Activated CD4-positive, alpha-beta T cell treated with anti-CD3 and anti-CD28 coated beads, Interleukin-2, amount 50 U/mL, for 16 hours (primary cell): ENCODE measurements around the gene NKG7.
A peak's percentile ranks its signal among the peaks of the same experiment; 100 is the strongest.

Experiments used
- DNase-seq: peaks from one replicate; pipeline ENCODE4 v3.0.0-alpha.2; 2020

The NKG7 gene

DNA sequence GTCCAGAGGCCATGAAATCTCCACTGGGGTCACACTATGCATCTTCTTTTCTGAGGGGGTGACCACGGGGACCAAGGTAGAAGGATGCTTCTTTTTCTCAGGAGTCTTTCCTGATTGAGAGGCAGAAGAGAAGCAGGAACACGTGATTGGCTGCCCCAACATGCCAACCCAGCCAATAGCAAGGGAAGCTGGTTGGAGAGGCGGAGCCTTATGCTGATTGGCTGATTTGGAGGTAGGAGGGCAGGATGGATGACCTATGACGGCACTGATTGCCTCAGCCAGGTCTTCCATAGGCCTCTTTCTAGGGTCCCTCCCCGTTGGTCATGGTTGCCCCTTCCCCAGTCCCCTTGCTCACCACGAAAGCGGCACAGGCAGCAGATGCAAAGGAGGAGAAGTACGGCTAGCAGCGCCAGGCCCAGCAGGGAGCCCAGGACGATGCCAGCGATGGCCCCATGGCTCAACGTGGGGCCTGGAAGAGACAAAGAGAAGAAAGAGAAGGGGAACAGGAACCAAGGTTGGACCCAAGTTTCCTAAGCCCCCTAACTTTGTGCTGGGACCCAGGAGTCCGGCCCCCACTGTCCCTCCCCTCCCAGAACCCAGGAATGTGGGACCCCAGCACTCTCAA, 38.5 kb downstream of the NKG7 start:
- no peak for DNase-seq

DNA sequence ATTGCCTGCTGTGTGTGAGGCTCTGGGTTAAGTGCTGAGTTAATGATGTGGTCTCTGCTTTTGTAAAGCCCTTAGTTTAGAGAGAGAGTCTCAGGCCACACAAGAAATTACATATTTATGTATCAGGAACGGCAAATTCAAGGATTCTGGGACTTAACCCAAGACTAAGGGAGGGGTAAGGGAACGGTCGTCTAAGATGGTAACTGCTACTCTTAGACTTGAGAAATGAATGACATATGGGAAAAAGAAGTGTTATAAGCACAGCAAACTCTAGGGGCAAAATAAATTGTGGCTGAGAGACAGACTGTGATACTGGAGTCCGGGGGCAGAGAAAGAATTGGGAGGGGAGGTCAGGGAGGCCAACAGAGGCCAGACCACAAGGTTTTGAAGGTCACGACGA, 40.7 kb downstream of the NKG7 start:
- DNase-seq, result no peak

DNA sequence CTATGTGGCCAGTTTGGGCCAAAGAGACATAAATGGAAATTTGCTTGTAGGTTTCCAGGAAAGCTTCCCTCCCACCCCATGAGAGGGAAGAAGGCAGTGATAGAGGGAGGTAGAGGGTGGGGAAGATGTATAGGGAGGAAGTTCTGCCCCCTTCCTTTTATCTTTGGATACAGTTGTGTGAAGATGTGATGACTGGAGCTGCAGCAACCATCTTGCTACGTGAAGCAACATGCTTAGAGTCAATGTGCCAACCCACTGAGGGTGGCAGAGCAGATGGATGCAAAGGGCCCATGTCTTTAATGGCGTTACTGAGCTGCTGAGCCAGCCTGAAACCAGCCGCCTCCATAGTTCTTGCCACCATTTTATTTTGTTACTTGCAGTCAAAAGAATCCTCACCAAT, 41.3 kb downstream of the NKG7 start:
- DNase-seq, result no peak

DNA sequence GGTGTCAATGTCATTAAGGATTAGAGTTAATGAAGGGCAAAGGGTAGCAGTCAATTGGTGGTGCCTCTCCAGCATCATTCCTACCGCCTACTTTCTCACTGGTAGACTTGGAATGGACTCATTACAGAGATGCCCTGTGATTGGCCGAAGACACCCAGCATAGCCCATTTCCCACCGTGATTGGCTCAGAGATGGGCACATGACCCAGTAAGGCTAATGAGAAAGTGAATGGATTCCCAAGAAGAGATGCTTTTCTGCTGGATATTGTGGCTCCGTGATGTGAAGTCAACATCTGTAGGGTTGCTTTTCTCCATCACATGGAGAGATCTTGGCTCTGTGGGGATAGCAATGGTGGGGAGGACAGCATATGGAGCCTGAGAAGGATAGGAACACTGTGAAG, 42.1 kb downstream of the NKG7 start:
- DNase-seq, result no peak

DNA sequence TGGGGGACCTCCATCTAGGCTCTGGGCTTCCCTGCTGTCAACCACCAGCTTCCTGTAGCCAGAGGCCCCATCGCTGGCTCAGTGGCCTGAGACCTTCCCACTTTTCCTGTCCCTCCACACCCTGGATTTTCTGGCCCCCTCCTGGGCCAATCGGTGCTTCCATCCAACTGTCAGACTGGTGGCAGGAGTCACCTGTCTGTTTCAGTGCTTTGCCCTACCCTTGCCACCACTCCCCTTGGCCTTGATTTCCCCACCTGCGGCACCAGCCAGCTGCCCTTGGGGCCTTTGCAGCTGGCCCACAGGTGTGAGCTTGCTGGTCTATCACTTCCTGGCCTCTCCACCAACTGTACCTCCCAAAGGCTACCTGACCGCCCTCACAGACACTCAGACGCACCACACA, 43.0 kb downstream of the NKG7 start:
- DNase-seq, result no peak

DNA sequence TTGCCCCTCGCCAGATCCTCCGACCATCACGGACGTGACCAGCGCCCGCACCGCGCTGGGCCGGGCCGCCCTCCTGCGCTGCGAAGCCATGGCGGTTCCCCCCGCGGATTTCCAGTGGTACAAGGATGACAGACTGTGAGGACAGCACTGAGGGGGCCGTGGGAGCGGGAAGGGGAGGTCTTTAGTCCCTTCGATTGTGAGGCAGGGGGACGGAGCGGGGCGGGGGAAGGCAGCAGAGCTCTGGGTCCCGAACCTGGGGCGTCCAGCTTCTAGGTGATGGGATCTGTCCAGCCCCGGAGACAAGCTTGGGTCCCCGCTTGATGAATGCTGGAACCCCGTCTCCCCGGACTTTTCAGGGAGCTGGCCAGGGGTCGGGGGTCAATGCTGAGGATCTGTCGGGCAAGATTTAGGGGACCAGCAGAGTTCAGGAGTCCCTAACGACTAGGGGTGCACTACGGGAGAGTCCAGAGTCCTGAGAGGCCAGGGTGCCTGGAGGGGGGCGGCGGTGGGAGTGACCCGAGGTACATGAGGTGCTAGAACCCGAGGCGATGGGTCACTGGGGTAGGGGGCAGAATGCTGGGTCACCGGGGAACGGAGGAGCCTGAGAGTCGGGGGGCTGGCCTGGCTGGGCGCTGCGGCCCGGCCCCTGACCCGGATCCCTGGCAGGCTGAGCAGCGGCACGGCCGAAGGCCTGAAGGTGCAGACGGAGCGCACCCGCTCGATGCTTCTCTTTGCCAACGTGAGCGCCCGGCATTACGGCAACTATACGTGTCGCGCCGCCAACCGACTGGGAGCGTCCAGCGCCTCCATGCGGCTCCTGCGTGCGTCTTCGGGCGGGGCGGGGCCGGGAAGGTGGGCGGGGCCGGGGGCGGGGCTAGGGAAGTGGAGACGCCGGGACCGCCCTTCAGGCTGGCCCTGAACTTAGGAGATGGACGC, 45.1 kb downstream of the NKG7 start:
- DNase-seq, result peak; percentile 68

DNA sequence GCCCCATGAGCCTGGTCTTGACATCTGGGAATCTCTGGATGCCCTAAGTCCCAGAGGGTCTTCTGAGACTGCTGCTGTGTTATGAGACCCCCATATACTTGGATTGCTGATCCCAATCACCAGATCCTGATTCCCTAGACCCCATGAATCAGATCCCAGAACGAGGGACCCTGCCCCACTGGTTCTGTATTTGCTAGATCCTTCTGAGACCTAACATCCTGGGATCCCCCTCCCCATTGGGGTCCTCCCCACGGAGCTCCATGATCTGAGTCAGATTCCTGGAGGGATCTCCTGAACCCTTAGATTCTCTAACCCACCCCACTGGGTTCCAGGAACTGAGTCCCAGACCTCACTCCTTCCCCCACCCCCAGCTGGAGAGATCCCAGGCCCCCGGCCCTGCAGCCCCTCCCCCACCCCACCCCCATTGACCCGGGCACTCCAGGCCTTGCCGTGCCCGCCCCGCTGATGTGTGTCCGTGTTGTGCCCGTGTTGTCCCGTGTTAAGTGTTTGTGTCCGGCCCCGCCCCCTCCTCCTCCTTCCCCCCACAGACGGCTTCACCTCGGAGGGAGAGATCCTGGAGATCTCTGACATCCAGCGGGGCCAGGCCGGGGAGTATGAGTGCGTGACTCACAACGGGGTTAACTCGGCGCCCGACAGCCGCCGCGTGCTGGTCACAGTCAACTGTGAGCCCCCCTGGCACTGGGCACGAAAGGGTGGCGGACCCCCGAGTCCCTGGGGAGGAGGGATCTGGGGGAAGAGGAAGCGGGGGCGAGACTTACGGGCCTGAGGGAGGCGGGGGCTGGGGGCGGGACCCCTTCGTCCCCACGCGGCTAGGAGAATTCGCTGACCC, 46.0 kb downstream of the NKG7 start:
- DNase-seq, result no peak

DNA sequence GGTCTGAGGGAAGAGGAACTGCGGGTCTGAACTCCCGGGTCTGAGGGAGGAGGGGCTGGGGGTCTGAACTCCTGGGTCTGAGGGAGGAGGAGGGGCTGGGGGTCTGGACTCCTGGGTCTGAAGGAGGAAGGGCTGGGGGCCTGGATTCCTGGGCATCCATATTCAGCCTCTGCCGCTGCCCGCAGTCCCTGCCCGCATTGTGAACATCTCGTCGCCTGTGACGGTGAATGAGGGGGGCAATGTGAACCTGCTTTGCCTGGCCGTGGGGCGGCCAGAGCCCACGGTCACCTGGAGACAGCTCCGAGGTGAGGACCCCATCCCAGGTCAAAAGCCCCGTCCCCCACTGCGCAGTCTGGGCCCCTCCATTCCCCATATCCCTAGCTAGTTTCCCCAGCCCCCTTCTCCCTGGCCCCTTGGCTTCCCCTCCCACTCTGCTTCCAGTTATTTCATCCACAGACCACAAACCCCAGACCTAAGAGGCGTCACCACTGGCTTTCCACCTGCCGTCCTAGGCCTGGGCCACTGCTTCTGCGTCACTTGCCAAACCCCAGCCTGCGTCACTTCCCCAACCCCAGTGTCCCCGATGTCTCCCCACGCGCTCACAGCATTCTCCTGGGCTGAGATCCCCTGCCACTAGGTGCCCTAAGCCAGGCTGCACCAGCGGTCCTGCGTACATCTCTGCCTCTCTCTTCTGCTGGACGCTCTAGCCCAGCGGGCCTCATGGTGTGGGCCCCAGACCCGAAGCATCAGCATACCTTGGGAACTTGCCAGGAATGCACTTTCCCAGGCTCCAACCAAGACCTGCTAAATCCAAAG, 47.1 kb downstream of the NKG7 start:
- DNase-seq, result no peak

DNA sequence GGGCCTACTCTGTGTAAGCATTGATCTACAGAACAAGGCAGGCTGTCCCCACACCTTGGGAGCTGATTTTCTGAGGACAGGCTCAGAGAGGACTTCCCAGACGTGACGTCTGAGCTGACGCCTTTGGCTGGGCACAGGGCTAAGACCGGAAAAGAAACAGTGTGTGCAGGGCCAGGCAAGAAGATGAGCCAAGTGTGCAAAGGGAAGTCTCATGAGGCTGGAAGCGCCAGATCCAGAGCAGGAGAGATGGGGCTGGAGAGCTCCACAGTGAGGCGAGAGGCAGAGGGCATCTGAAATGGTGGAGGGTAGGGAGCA, 48.3 kb downstream of the NKG7 start:
- DNase-seq, result no peak

DNA sequence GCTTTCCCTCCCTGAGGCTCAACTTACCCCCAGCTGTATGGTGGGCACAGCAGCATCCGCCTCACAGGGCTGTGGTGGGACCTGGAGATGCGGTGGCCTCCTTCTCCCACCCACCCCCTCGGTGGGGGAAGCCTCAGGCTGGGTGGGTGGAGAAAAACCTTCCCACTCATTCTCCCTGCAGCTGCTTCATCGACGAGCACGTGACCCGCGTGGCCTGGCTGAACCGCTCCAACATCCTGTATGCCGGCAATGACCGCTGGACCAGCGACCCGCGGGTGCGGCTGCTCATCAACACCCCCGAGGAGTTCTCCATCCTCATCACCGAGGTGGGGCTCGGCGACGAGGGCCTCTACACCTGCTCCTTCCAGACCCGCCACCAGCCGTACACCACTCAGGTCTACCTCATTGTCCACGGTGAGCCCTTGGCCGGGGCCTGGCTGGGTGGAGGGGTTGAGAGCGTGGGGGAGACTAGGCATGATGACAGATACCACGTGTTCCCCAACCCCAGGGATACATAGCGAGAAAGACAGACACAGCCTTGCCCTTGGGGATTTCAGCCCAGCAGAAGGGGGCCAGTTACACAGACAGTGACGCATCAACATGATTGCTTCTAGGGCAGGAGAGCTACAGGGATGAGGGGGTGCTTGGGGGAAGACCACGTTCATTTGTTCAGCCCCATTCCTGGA, 48.8 kb downstream of the NKG7 start:
- DNase-seq, result no peak

DNA sequence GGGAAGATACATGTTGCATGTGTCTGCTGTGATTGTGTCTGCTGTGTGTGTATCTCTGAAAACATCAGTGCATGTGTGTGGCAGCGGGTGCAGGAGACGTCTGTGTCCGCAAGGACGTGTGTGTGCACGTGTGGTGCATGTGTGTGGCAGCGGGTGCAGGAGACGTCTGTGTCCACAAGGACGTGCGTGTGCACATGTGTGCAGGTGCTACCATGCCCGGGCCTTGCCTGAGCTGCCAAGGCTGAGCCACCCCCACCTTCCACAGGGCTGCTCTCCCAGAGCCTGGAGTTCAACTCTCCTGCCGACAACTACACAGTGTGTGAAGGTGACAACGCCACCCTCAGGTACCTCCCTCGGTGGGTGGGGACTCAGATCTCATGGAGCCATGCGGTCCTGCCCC, 50.7 kb downstream of the NKG7 start:
- no peak for DNase-seq
